CD4-positive, alpha-beta T cell (primary cell): ENCODE data around the gene PTH2. TPM values are rescaled to one million over a fixed set of nuclear protein-coding genes. Genes with fewer than 3 reads are reported as not detected.
A peak's percentile ranks its signal among the peaks of the same experiment; 100 is the strongest.

Experiments used
- ATAC-seq: fragments of 200-7000 bp; cut with Tn5 transposase; one replicate; pipeline ENCODE4 v1.10.0; 2022; ENCODE audit warnings: mild to moderate bottlenecking; ENCODE audit not compliant: poor library complexity
- CTCF ChIA-PET: fragments of 350-600 bp; sonication (Branson Sonifier 250); formaldehyde crosslinking; loops from one replicate; lab custom pipeline; 2021; ENCODE audit warnings: antibody characterized with exemption, inconsistent platforms; lab: Charles Lee
- POLR2A ChIA-PET: fragments of 350-600 bp; sonication (Branson Sonifier 250); formaldehyde crosslinking; loops from one replicate; lab custom pipeline; 2021; ENCODE audit warnings: antibody characterized with exemption, inconsistent platforms; lab: Charles Lee
- DNase-seq, 14 experiments: peaks; one replicate each; pipeline ENCODE4 v3.0.0-alpha.2; 2013 to 2020; ENCODE audit warnings: mixed read lengths in 2 of 14
- H3K27ac ChIP-seq, 2 donors: one replicate each; pipeline versions ENCODE4 v1.5.1 to v1.7.0; 2013; ENCODE audit warnings: low read length in 2 of 2, low read depth in 1 of 2, mild to moderate bottlenecking in 1 of 2
- H3K27me3 ChIP-seq, 2 experiments: 1 replicate in 1 of 2; 2 replicates in 1 of 2; pipeline versions ENCODE4 v1.6.1 to v1.7.0; 2013; ENCODE audit warnings: low read length in 2 of 2, control low read depth in 1 of 2, mild to moderate bottlenecking in 1 of 2, moderate library complexity in 1 of 2; ENCODE audit not compliant: insufficient read depth in 2 of 2, control insufficient read depth in 1 of 2
- H3K36me3 ChIP-seq: one replicate; pipeline ENCODE4 v1.6.1; 2013; ENCODE audit warnings: low read length, control low read depth; ENCODE audit not compliant: insufficient read depth
- H3K4me1 ChIP-seq: one replicate; pipeline ENCODE4 v1.6.1; 2013; ENCODE audit warnings: low read length, control low read depth; ENCODE audit not compliant: insufficient read depth
- H3K4me3 ChIP-seq: one replicate; pipeline ENCODE4 v1.5.1; 2013; ENCODE audit warnings: mild to moderate bottlenecking, low read length, moderate library complexity
- H3K9me3 ChIP-seq, 2 experiments: 1 replicate in 1 of 2; 2 replicates in 1 of 2; pipeline versions ENCODE4 v1.6.1 to v1.7.0; 2013; ENCODE audit warnings: low read length in 2 of 2, mild to moderate bottlenecking in 2 of 2, control low read depth in 1 of 2, moderate library complexity in 1 of 2; ENCODE audit not compliant: control insufficient read depth in 1 of 2, insufficient read depth in 1 of 2
- H3K27ac Mint-ChIP-seq: one replicate; pipeline ENCODE4 v1.8.0; 2020; ENCODE audit warnings: mixed read lengths
- H3K27me3 Mint-ChIP-seq: one replicate; pipeline ENCODE4 v1.8.0; 2021; ENCODE audit warnings: mixed read lengths
- H3K36me3 Mint-ChIP-seq: one replicate; pipeline ENCODE4 v1.8.0; 2021; ENCODE audit warnings: low read depth, mixed read lengths
- H3K4me1 Mint-ChIP-seq: one replicate; pipeline ENCODE4 v1.8.0; 2021; ENCODE audit warnings: low read depth, mixed read lengths
- H3K4me3 Mint-ChIP-seq: one replicate; pipeline ENCODE4 v1.8.0; 2020; ENCODE audit warnings: mild to moderate bottlenecking, mixed read lengths
- H3K9me3 Mint-ChIP-seq: one replicate; pipeline ENCODE4 v1.8.0; 2020; ENCODE audit warnings: mixed read lengths
- intact Hi-C, 2 experiments: fragments of 100-400 bp; cut with DNase I in 1 of 2; cut with micrococcal nuclease in 1 of 2; formaldehyde crosslinking; loops; one replicate each; pipeline versions ENCODE4 v1.15.1 to v1.9.0; 2023 to 2025; cut with DNase I, micrococcal nuclease
- total RNA-seq, 174 experiments: library from RNA in 2 of 174; stranded (reverse) in 2 of 174; gene quantifications; one replicate each; pipeline ENCODE4 v1.2.3 and lab custom pipeline; 2021 to 2026
- TF ChIP-seq, protein P1 (sequence below): fragments of 200-600 bp; IDR thresholded peaks from one replicate; pipeline ENCODE4 v1.8.0; 2022; ENCODE audit warnings: antibody characterized with exemption, mild to moderate bottlenecking

Gene PTH2
- total RNA-seq, 2 experiments from 2014 or later: not detected

DNA sequence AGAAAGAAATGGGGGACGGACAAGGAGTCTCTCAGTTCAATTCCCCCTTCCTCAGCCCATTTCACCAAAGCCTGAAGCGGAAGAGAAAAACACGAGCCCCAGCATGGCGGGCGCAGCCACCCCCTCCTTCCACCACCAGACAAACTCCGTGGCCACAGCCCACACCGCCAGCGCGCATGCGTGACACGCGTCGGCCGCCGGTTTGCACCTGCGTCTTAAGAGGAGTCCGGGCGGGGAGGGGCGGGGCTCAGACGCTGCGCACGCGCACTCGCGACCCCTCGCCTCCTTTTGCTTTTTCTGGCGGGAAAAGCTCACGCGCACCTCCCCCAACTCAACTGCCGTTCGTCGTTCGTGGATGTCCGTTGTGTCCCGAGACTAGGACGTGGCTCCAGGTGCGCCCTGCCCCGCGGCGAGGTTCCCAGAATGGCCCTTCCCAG is 35.3 kb downstream of the PTH2 start, which contains the start of gene KASH5:
Gene KASH5 (plus strand): TSS at position 314 of the 437 bp plus-strand sequence. CDS start 2,635 bp downstream, outside the sequence.
- H3K4me3 Mint-ChIP-seq: peak within 1 kb of the TSS; percentile 62
- no peaks in the 10 kb centered on the region for H3K27me3 Mint-ChIP-seq
- intact Hi-C loops: no loop called here
- no peaks in the 10 kb centered on the region for H3K36me3 Mint-ChIP-seq
- peaks cover 20% of the 10 kb centered on the region for H3K4me1 ChIP-seq
- H3K9me3 Mint-ChIP-seq: peaks cover 3% of the 10 kb centered on the region
- H3K27ac Mint-ChIP-seq: peak within 1 kb of the TSS; percentile 81
- ATAC-seq: peak; percentile 81
- TF ChIP-seq, protein P1, sequence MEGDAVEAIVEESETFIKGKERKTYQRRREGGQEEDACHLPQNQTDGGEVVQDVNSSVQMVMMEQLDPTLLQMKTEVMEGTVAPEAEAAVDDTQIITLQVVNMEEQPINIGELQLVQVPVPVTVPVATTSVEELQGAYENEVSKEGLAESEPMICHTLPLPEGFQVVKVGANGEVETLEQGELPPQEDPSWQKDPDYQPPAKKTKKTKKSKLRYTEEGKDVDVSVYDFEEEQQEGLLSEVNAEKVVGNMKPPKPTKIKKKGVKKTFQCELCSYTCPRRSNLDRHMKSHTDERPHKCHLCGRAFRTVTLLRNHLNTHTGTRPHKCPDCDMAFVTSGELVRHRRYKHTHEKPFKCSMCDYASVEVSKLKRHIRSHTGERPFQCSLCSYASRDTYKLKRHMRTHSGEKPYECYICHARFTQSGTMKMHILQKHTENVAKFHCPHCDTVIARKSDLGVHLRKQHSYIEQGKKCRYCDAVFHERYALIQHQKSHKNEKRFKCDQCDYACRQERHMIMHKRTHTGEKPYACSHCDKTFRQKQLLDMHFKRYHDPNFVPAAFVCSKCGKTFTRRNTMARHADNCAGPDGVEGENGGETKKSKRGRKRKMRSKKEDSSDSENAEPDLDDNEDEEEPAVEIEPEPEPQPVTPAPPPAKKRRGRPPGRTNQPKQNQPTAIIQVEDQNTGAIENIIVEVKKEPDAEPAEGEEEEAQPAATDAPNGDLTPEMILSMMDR: no peak
- H3K4me3 ChIP-seq: no peak within 1 kb of the TSS
- peak; percentile 70 to 96 (median 82) for DNase-seq
- peaks cover 19% of the 10 kb centered on the region for H3K4me1 Mint-ChIP-seq
- no peaks in the 10 kb centered on the region for H3K9me3 ChIP-seq
- POLR2A ChIA-PET: interaction anchor here (0.6 to 2.2 kb wide), 3 partner anchors 25 to 82 kb away, joined by 3 to 5 read pairs (median 3); no protein-coding TSS in a partner anchor
- CTCF ChIA-PET: no interaction called here
- no peaks in the 10 kb centered on the region for H3K36me3 ChIP-seq
- no peaks in the 10 kb centered on the region for H3K27me3 ChIP-seq
- no peak within 1 kb of the TSS for H3K27ac ChIP-seq

GRCh38 chr19:49383599-49383998 is 39.6 kb downstream of the PTH2 start:
- intact Hi-C loops: no loop called here
- H3K4me1 Mint-ChIP-seq: peaks cover 11% of the 10 kb centered on the region
- CTCF ChIA-PET: interaction anchor here (0.8 to 1.5 kb wide), 2 partner anchors 87 to 384 kb away, joined by 3 to 5 read pairs; no protein-coding TSS in a partner anchor

DNA sequence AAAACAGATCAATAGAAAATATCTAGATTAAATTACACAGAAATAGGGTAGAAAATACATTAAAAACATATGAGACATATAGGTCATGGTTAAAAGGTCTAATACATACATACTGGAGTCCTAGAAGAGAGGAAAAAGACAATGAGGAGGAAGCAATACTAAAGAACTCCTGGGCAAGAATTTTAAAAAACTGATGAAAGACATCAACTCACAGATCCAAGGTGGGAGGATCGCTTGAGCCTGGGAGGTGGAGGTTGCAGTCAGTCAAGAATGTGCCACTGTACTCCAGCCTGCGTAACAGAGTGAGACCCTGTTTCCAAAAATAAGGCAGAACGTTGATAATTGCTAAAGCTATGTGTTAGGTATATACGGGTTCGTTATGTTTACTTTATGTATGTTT is 40.6 kb downstream of the PTH2 start:
- Mint-ChIP-seq H3K9me3 (peaks cover 6% of the 10 kb centered on the region), H3K36me3 (no peaks in the 10 kb centered on the region), H3K4me1 (peaks cover 5% of the 10 kb centered on the region), H3K4me3 (no peak overlapping the region), H3K27me3 (no peaks in the 10 kb centered on the region), H3K27ac (no peak overlapping the region)
- peaks cover 0 to 8% of the 10 kb centered on the region in 2 experiments for H3K9me3 ChIP-seq
- TF ChIP-seq, protein P1: no peak
- H3K4me1 ChIP-seq: peaks cover 3% of the 10 kb centered on the region
- POLR2A ChIA-PET: no interaction called here
- peaks cover 0 to 8% of the 10 kb centered on the region in 2 experiments for H3K27me3 ChIP-seq
- DNase-seq: no peak
- H3K27ac ChIP-seq: no peak overlapping the region
- no peak overlapping the region for H3K4me3 ChIP-seq
- CTCF ChIA-PET: interaction anchor here (0.8 kb wide), 1 partner anchor 383 kb away, joined by 3 read pairs; no protein-coding TSS in a partner anchor
- intact Hi-C loops: no loop called here
- no peaks in the 10 kb centered on the region for H3K36me3 ChIP-seq
- ATAC-seq: no peak

More at GRCh38 chr19:49383599-49383998, 39.6 kb downstream of the PTH2 start:
- no peak overlapping the region for H3K27ac ChIP-seq
- no peak overlapping the region for H3K4me3 ChIP-seq
- H3K27me3 ChIP-seq: peaks cover 0 to 8% of the 10 kb centered on the region in 2 experiments
- peaks cover 6% of the 10 kb centered on the region for H3K9me3 Mint-ChIP-seq
- ATAC-seq (no peak), DNase-seq (no peak)
- H3K27me3 Mint-ChIP-seq: no peaks in the 10 kb centered on the region
- H3K27ac Mint-ChIP-seq: no peak overlapping the region
- POLR2A ChIA-PET: no interaction called here
- no peaks in the 10 kb centered on the region for H3K36me3 Mint-ChIP-seq
- H3K9me3 ChIP-seq: peaks cover 0 to 8% of the 10 kb centered on the region in 2 experiments
- TF ChIP-seq, protein P1: no peak
- H3K4me3 Mint-ChIP-seq: no peak overlapping the region
- peaks cover 11% of the 10 kb centered on the region for H3K4me1 ChIP-seq
- H3K36me3 ChIP-seq: no peaks in the 10 kb centered on the region
